ENCODE measurements around the gene EXOC3L2. TPM values are rescaled to one million over a fixed set of nuclear protein-coding genes. Genes with fewer than 3 reads are reported as not detected.

Gene EXOC3L2
- total RNA-seq, 1 donor from 2014 or later: not detected

DNA sequence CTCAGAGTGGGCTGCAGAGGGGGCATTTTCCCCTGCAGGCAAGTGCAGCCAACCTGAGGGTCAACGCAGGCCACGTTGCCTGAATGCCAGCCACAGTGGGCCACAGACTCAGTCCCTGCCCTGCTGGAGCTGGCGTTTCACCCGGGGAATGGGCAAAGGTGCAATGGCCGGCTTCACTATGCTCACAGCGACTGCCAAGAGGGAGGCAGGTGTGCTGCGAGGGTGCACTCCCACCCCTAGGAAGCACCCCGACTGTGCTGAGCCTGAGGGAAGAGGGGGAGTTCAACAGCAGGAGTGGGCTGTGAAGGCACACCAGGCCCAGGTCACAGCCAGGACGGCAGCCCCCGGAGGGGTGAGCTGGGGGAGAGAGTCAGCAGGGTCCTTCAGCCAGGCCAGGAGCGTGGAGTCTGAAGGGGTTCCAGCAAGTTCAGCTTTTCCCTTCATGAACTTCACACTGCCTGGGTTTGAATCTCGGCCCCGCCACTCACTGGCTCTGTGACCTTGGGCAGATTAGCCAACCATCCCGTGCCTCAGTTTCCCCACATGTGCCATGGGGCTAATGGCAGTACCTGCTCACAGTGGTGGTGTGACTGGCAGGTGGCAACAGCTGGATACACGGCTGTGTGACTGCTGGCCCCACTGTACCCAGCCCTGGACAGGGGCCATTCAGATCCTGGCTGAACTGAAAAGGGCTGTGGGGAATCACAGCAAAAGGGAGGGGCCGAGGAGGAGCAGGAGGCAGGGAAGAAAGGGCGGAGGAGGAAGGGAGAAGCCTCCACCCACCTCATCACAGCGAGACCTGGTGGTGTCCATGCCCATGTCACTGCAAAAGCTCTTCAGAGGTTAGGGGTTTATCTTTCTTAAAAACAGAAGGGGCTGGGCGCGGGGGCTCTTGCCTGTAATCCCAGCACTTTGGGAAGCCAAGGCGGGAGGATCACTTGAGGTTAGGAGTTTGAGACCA, 74.8 kb downstream of the EXOC3L2 start:
- no peak for TF ChIP-seq CTCF (IDR thresholded peaks at IDR 0.05; ENCODE audit: insufficient read depth, low read length, severe bottlenecking)
- FAIRE-seq (no peak), DNase-seq (ENCODE audit: low read depth) (no peak)
- H3K27me3 ChIP-seq (ENCODE audit: control insufficient read depth, insufficient read depth, low read length): no peaks in the 10 kb centered on the region
- no peak overlapping the region for H3K4me3 ChIP-seq (ENCODE audit: low read depth, low read length)
- no peaks in the 10 kb centered on the region for H3K36me3 ChIP-seq (ENCODE audit: control insufficient read depth, insufficient read depth, low read length)

DNA sequence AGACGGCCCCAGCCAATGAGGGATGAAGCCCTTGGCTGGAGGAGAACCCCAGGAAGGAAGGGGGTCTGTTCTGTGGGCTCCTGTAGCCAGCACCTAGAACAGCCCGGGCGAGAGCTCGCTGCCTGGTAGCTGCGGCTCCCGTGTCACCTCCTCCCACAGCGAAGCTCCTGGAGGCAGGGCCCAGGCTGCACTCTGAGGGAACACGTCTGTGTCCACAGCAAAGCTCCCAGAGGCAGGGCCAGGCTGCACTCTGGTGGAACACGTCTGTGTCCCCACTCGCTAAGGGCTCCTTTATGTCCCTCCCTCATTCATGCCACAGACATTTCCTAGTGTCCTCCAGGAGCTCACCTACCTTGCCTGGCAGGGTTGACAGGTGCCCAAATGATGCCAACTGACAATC, 75.6 kb downstream of the EXOC3L2 start:
- DNase-seq (ENCODE audit: low read depth) (no peak), FAIRE-seq (no peak)
- H3K4me3 ChIP-seq (ENCODE audit: low read depth, low read length): no peak overlapping the region
- no peaks in the 10 kb centered on the region for H3K36me3 ChIP-seq (ENCODE audit: control insufficient read depth, insufficient read depth, low read length)
- TF ChIP-seq CTCF (IDR thresholded peaks at IDR 0.05; ENCODE audit: insufficient read depth, low read length, severe bottlenecking): no peak
- H3K27me3 ChIP-seq (ENCODE audit: control insufficient read depth, insufficient read depth, low read length): no peaks in the 10 kb centered on the region

DNA sequence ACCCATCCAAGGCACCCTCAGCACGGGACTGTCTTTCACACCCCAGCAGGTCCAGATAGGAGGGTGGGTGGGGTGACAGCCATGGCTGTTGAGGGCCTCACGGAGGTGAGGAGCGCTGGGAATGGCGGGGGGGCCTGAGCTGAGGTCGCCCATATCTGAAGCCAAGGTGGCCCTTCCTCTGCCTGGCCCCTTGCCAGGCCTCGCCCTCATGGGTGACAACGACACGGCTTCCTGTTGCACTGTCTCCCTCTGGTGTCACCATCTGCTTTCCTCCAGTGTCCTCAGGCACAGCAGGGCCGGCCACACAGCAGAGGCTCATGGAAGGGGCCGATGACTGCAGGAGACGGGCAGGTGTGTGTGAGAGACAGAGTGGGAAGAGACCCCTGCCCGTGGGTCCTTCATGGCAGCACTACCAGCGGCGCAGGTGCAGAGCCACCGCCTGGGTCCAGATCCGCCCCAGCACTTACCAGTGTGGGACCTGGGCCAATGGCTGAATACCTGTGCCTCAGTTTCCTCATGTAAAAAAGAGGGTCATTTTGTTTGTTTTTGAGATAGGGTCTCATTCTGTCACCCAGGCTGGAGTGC, 76.3 kb downstream of the EXOC3L2 start:
- Histone ChIP-seq H3K36me3 (ENCODE audit: control insufficient read depth, insufficient read depth, low read length) (no peaks in the 10 kb centered on the region), H3K4me3 (ENCODE audit: low read depth, low read length) (no peak overlapping the region), H3K27me3 (ENCODE audit: control insufficient read depth, insufficient read depth, low read length) (no peaks in the 10 kb centered on the region)
- FAIRE-seq (no peak), DNase-seq (ENCODE audit: low read depth) (no peak)
- no peak for TF ChIP-seq CTCF (IDR thresholded peaks at IDR 0.05; ENCODE audit: insufficient read depth, low read length, severe bottlenecking)

DNA sequence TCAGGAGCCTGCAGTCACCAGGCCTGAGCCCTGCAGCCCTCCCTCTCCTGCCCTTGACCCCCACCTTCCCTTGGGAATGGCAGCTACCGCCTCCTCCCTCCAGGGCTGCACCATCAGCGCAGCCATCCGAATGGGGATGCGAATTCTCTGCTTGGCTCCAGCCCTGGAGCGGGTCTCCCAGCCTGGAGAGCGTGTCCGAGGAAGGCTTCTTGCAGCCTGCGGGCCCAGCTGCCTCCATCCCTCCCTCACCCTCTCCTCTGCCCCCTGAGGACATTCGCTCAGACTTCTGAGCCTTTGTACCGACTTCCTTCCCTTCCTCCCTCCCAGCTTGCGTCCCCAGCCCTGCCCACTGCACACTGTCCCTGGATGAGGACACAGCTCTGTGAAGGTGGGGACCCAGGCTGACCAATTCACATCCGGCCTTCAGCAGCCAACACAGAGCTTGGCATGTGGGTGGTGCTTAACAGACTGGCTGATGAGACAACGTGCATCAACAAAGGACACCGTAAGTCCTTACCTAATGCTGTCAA, 78.4 kb downstream of the EXOC3L2 start:
- Histone ChIP-seq H3K4me3 (ENCODE audit: low read depth, low read length) (no peak overlapping the region), H3K27me3 (ENCODE audit: control insufficient read depth, insufficient read depth, low read length) (no peaks in the 10 kb centered on the region), H3K36me3 (ENCODE audit: control insufficient read depth, insufficient read depth, low read length) (no peaks in the 10 kb centered on the region)
- no peak for TF ChIP-seq CTCF (IDR thresholded peaks at IDR 0.05; ENCODE audit: insufficient read depth, low read length, severe bottlenecking)
- FAIRE-seq: peak; percentile 83
- DNase-seq (ENCODE audit: low read depth): no peak

GRCh38 chr19:45164577-45165335, 80.5 kb downstream of the EXOC3L2 start:
- FAIRE-seq (no peak), DNase-seq (ENCODE audit: low read depth) (peak; percentile 85)
- Histone ChIP-seq H3K36me3 (ENCODE audit: control insufficient read depth, insufficient read depth, low read length) (no peaks in the 10 kb centered on the region), H3K27me3 (ENCODE audit: control insufficient read depth, insufficient read depth, low read length) (no peaks in the 10 kb centered on the region), H3K4me3 (ENCODE audit: low read depth, low read length) (no peak overlapping the region)
- peak; percentile 33 for TF ChIP-seq CTCF (IDR thresholded peaks at IDR 0.05; ENCODE audit: insufficient read depth, low read length, severe bottlenecking)

Measured in bronchial epithelial cell (primary cell).